Muscle of arm (tissue), 12 donors: ENCODE results near the gene SRP9. TPM values are rescaled to one million over a fixed set of nuclear protein-coding genes. Genes with fewer than 3 reads are reported as not detected.
"Not testable (repeated sequence)": the region's sequence is repeated elsewhere in the genome, so short reads cannot be mapped to it uniquely, and the experiment has no call there.

Source experiments
- DNase-seq: peaks from one replicate; pipeline ENCODE4 v3.0.0-alpha.2; 2013
- polyA plus RNA-seq, 12 donors: library from polyadenylated mRNA; unstranded; fragments of 120-200 nt; gene quantifications; one replicate each; pipeline ENCODE4 v1.2.1, GENCODE V29; 2013; ENCODE audit not compliant: insufficient read length in 12 of 12

Gene SRP9
- polyA plus RNA-seq, 12 donors, result 154 to 342 (median 227) TPM; not detected in 1

DNA sequence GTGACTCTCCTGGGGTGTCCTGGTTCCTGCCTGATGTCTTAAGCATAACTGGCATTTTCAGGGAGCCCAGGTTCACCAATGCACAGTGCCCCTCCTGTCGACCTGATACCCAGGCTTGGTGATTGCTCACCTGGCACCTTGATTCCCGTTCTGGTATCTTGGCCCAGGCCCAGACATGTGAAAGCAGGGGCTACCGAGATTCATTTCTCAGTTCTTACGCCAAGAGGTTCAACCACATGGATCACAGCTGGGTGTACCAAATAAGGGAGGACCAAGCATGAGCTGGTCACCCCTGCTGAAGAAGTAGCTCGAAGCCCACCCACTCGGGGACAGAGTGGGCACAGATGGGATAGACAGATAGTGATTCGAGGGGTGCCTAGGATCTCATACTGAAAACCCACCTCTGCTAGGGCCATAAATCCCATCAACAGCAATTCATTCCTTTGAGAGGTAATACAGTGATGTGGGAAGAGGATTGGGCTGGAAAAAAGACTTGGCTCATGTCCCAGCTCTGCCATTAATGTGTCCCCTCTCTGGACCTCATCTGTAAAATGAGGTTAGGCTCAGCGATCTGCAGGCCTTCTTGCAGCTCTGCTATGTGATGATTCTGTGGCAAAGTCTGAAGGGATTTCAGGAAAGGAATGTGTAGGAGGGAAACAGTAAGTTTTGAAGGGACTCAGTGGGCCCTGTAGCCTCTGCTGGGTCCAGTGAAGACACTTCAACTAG is 35.0 kb downstream of the SRP9 start:
- no peak for DNase-seq

DNA sequence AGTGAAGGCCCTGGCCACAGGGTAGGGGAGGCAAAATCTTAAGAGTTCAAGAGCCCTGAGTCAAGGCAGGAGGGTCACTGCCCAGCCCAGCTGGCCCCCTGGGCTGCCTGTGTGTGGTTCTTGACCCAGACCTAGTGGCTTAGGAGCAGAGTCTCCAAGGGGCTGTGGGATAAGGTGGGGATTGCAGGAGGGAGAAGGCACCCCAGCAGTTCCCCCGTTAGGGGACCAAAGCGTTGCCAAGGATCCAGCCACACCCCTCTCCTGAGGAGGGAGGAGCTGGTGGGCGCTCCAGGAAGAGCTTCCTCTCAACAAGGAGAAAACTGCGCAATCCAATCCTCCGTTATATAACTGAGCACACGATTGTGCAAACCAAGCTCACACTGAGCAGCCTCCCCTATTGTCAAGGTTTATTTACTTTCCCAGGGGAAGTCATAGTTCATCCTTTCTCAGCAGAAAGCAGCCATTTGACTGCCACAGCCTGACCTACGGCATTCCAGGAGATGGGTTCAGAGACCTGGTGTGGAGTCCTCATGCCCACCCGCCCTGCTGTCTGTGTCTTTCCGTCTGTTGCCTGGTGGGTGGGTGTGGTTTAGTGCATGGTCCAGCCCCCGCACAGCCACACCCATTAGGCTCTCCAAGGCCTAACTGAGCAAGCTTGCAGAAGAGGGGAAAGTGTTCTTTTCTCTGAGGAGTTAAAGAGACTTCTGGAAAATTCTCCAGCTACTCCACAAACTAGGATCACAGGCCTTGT is 35.8 kb downstream of the SRP9 start:
- no peak for DNase-seq

DNA sequence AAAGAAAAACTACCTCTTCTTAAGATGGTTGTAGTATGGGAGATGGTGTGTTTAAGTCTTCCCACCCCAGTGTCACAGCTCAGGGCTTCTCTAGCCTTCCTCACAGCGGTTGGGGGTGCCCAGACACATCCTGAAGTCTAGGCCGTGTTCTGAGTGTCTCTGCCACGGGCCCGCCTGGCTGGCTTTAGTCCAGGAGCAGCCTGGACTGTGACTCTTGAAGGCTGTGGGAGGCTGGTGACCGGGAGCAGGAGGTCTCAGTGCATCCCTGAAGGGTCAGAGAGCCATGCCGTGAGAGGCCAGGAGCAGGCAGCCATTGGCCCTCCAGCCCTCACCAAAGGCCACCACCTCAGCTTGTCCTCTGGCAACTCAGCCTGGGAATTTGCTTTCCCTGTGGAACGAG is 36.8 kb downstream of the SRP9 start:
- no peak for DNase-seq

DNA sequence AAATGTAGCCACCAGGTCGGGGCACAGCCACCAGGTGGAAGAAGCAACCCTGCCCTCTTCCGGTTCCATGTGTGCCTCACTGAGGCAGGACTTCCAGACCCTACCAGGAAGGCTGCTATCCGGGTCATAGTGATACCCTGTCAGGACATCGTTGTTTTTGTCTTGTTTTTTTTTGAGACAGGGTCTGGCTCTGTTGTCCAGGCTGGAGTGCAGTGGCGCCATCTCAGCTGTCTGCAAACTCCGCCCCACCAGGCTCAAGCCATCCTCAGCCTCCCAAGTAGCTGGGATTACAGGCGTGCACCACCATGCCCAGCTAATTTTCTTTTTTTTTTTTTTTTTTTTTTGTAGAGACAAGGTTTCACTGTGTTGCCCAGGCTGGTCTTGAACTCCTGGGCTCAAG is 37.5 kb downstream of the SRP9 start:
- DNase-seq, result not testable (repeated sequence)

DNA sequence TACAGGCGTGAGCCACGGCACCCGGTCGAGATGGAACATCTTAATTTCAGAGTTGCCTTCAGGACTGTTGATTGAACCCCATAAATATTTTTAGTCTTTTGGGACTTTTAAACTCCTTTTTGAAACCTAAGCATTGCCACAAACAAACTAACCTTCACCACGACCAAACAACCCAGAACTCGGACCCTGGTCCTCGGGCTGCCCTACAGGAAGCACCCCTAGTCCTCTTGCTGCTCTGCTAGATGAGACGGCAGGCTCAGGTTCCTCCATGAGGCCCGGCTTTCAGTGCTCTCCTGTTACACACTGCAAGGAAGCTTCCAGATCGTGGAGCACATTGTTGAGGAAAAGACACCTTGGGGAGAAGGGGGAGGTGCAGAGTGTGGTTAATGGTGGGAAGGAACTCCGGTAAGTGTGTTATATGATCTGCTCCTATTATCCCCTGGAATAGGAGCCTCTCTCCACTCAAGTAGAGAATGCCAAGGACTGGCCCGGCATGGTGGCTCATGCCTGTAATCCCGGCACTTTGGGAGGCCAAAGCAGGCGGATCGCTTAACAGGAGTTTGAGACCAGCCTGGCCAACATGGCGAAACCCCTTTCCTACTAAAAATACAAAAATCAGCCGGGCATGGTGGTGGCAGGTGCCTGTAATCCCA is 38.0 kb downstream of the SRP9 start:
- no peak for DNase-seq

DNA sequence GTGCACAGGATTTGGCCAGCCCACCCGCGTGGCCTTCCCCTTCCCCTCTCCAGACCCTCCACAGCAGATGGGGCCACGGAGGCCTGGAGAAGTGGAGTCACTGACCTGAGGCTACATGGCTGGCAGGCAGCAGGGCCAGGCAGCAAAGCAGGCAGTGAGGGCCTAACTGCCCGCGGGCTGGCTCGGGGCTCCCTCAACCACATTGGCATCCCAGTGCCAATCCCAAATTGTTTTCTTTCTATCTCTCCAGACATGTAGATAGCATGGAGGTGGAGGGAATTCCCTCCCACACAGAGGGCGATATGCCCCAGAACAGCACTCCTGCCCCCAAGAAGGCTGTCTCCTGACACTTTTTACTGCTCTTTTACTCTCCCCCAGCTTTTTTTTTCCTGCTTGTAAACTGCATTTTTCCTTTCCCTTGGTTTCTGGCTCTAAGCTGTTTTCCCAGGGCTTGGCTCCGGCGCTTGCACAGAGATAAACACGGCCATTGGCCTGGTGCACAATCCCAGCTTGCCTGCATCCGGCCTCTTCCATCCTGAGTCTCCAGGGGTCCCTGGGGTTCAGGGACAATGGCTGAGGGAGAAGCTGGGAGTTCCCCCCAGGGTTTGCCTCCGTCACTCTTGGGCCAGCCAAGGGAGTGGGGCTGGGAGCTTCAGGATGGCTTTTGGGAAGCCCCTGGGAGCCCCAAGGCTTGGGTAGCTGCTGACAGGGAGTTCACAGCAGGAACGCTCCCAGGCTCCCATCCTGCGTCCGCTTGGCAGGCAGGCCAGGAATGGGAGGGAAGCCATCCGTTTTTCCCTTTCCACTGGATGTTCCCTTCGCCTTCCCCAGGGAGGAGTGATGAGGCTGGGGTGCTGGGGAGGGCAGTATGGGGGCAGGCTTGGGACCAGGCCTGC is 39.3 kb downstream of the SRP9 start:
- DNase-seq, result peak; percentile 67

DNA sequence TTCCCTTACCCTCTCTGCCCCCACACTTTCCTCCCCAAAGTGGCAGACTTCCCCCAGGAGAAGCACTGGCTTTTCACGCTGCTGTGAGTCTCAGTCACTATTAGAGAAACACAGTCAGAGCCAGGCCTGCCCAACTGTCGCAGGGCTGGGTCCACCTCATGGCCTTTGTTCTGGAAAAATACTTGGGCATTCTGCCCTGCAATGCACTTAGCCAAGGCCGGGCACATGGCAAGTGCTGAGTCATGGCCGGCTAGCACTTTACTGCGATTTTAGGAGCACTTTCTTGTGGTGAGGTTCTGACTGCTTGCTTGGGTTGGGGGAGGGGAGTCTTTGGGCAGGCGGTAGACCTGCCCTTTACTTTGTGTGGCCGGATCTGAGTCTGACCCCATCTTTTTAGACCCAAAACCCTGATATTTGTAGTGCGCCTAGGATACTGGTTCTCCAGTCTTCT is 40.0 kb downstream of the SRP9 start:
- DNase-seq, result no peak

DNA sequence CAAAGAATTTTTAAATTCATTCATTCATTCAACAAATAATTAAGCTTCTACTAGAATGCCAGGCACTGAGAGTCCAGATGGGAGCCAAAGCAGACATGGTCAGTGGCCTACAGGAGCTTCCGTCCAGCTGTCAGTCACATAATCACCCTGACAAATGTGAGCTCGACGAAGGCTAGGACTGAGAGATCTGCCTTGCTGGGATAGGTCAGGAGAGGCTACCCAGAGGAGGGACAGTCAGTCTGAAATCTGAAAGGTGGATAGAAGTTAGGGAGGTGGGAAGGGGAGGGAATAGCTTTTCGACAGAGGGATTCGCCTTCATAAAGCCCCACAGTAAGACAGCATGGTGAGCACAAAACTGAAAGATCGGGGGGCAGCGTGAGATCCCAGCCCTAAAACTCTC is 40.6 kb downstream of the SRP9 start:
- DNase-seq, result no peak

DNA sequence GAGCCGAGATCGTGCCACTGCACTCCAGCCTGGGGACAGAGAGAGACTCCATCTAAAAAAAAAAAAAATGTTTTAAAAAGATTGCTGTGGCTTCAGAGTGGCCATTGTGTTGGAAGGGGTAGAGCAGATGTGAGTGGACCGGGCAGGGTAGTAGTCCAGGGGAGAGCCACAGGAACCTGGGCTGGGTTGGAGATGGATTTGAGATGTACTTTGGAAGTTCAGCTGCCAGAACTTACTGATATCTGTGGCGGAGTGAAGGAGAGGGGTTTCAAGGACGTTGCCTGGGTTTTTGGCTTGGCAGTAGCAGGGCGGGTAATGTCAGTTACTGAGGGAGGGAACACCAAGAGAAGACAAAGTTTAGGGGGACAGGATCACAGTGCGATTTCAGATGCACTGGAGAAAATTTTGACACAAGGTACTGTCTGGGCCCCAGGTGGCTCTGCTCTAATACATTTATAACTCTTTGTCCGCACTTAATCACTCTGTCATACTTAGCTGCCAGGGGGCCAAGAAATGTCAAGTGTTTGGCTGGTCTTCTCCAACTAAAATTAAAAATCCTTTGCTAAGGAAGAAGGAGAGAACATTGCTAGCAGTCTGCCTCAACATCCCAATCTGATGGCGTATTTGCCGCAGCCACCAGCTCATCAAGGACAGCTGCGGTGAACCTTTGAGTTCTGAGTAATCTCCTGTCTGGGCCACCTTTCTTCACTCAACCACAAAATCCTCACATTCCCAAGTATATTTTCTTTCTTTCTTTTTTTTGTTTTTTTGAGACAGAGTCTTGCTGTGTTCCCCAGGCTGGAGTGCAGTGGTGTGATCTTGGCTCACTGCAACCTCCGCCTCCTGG is 41.9 kb downstream of the SRP9 start:
- no peak for DNase-seq

DNA sequence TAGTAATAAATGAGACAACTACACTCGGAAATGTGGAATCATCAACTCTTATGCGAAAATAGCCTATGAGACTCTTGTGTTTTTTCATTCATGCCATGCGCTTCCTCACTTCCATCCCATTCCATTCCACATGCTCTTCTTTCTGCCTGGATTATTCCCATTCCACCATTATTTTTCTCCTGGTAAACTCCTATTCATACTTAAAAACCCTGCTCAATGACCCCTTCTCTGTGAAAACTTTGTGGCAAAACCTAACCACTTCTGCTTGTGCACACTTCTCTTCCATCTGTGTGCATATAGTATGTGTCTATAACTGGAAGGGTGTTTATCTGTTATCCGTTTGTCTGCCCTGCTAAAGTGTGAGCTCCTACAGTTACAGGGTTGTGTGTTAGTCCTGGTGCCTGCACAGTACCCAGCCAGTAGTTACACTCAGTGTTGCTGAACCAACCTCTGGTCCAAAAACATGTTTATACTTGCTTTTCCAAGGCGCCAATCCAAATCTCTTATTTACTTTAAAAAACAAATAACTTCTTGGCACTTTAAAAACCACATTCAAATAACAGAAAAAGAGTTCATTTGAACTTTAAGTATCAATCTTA is 43.0 kb downstream of the SRP9 start:
- no peak for DNase-seq

DNA sequence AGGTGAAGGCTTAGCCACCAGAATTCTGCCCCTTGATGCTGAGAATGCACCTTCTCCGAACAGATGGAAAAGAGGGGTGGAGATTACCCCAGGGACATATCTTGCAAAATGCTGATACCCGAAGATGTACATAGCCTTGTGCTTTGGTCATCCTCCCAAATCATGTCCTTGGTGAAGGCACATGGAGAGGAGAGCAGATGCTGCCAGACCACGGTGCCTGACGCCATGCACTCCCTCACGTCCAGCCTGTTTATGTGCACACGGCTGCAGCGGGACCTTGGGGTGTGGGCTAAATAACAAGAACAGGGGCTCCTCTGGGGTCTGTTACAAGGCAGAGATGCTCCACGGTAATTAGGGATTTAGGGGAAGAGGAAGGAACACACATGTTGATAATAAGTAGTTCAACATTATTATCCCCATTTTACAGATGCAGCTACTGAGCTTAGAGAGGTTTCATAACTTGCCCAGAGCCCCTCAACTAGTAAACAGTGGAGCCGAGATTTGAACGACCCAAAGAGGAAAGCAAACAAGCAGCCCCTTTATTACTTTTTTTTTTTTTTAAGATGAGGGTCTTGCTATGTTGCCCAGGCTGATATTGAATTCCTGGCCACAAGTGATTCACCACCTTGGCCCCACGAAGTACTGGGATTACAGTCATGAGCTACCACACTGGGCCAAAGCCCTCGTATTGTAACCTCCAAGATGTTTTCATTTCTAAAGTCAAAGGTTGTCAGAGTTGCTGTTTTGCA is 45.2 kb downstream of the SRP9 start:
- DNase-seq, result no peak

DNA sequence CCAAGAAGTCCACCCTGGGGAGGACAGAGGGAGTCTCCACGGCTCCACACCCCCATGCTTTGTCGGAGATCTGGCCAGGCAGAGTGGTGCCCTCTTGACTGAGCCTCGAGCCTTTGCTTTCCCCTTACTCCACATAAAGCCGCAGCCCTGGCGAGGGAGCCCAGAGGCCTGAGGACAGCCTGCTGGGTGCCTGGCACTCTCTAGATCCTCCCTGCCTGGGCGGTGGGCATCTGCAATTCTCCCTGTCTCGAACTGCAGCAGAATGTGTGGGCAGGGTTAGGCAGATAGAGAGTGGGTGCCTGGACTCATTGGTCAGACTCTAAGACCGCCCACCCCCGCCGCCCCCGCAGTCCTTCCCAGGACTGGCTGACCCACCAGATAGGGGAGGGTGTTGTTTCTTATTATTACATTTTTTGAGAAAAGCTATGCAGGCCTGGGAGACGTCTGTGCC is 46.2 kb downstream of the SRP9 start:
- no peak for DNase-seq

DNA sequence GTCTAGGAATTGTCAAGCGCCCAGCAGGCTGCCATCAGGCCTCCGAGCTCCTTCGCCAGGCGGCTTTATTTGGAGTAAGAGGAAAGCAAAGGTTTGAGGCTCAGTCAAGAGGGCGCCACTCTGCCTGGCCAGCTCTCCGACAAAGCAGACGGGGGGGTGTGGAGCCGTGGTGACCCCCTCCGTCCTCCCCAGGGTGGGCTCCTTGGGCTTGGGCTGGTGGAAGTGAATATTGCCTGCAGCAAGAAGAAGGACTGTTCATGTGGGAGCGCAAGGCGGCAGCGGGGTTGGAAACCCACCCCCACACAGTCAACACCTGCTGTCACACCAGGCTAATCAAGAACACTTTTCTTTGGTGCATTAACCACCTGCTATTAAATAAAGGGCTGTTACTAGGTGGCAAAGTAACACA is 46.9 kb downstream of the SRP9 start:
- DNase-seq, result no peak

DNA sequence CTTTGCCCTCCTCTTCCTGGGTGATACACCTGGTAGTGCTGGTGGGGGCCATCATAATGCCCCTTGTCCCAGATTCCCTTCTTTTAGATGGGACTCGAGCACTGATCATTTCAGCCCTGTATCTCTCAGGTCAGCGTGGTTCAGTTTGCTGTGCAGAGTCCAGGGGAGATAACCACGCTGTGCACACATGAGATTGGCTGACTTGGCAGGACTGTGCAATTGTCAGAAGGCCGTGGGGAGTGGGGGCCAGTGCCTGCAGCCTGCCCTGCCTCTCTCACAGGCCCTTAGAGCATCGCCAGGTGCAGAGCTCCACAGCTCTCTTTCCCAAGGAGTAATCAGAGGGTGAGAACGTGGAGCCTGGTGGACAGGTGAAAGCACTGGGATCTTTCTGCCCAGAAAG is 47.5 kb downstream of the SRP9 start:
- no peak for DNase-seq

DNA sequence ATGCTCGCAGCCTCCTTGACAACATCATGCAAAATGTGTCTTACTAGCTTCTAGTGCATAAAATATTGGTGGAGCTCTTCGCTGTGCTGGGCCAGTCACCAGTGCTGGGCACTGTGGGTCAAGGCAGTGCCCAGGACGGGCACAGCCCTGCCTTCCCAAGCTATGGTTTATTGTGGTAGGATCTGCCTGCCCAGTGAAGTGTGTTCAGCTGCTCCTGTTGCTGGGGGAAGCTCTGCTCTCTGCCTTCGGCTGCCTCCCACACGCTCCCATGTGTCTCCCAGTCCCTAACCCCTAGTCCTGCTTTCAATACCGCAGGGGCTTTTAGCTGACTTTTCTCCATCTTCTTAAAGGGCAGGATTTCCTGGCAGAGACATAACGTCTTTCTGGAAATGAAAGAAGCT is 48.0 kb downstream of the SRP9 start:
- DNase-seq, result no peak

DNA sequence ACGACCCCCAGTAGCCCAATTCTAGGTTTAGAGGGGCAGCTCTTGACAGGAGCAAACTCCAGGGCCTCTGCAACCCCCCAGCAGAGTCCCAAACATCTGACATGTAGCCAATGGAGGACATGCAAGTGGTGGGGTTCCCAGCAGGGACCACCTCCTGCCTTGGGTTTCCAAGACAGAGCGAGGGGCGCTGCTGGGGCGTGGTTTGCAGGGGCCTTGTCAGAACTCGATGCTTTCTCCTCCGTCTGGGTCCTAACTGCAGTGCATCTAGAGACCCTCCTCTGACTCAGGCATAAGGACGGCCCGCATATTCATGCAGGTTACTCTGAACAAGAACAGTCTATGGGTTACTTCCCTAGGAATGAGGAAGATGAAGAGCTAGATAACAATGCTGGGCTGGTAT is 49.5 kb downstream of the SRP9 start:
- no peak for DNase-seq

DNA sequence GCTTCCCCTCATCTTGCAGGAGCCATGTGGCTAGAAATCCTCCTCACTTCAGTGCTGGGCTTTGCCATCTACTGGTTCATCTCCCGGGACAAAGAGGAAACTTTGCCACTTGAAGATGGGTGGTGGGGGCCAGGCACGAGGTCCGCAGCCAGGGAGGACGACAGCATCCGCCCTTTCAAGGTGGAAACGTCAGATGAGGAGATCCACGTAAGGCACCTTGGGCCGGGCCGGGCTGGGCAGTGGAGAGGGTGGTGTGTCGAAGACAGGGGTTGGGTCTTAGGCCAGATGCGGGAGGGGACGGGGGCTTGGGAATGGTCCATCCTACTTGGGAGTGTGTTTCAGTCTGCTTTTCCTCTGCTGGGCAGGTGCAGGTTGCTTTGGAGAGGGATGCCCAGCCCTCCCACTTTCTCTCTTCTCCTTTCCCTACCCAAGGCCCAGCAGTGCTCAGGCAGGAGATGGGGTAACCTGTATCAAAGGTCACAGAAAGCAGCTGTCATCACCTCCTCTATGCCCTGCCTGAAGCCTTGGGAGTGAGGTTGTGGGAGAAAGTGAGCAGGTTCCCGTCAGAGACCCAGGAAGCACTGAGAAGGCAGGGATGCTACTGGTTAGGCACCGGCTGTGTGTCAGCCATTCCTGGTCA is 51.2 kb downstream of the SRP9 start:
- no peak for DNase-seq

DNA sequence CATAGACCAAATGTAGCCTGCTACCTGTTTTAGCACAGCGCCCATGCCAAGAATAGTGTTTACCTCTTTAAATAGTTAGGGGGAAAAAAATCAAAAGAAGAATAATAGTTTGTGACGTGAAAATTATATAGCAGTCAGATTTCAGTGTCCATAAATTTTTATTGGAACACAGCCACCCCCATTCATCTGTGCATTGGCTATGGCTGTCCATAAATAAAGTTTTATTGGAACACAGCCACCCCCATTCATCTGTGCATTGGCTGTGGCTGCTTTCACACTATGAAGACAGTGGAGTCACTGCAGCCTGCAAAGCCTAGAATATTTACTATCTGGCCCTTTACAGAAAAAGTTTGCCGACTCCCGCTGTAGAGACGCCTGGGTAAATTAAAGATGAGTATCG is 53.2 kb downstream of the SRP9 start:
- no peak for DNase-seq
